Medulla oblongata (tissue), 1 donor: ENCODE results near the gene PNRC2.
"Not testable (repeated sequence)": the region's sequence is repeated elsewhere in the genome, so short reads cannot be mapped to it uniquely, and the experiment has no call there.

Source experiments
- DNase-seq: peaks from one replicate; pipeline ENCODE4 v3.0.0-alpha.2; 2015; ENCODE audit errors: extremely low spot score

PNRC2 gene

DNA sequence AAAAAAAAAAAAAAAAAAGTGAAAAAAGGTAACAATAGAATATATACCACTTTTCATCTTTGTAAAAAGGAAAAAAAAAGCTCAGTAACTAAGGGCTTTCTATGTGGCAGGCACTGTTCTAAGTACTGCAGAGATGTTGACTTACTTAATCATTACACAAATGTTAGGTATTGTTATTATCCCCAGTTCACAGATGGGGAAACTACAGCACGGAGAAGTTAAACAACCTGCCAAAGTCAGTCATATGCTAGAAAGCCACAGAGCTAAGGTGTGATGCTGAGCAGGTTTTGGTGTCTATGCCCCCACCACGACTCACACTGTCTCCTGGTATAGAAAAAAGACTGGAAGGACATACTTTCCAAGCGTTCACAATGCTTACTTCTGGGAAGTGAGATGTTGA is 6.6 kb upstream of the PNRC2 start:
- no peak for DNase-seq

DNA sequence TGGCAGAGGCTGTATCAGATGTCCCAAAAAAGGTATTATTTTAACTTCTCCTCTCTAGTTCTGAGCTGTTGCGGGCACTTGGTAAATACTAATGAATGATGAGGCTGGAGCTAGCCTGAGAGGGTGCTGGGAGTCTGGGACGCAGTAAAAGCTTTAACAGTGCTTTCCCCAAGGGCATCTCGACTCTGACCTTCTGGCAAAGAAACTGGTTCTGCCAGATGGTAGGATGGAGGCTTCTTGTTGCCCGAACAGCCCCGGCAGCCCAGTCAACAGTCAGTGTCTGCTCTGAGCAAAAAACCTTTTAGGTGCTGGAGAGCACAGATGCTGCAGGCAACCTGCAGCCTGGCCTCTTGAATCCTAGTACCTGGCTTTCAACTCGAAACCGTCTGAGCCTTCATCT is 2.5 kb upstream of the PNRC2 start:
- no peak for DNase-seq

DNA sequence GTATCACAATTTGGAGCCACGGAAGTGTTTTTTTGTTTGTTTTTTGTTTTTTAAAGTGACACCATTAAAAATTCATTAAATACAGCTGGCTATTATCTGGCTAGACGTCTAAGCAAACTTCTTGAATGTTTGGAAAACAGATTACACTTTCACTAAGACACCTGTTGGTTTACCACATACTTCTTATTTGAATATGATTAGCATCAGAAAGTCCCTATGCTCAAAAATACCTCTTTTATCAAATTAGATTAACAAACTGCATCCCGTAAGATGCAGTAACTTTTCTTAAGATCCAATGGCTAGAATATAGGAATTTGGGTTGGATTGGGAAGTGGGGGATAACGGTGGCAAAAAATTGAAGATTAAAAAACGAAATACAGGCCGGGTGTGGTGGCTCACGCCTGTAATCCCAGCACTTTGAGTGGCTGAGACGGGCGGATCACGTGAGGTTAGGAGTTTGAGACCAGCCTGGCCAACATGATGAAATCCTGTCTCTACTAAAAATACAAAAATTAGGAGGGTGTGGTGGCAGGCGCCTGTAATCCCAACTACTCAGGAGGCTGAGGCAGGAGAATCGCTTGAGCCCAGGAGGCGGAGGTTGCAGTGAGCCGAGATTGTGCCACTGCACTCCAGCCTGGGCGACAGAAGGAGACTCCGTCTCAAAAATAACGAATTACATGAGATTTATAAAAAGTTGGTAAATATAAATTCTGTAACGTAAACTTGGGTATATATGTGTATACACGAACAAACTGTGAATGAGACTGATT is 1.4 kb upstream of the PNRC2 start:
- DNase-seq, result not testable (repeated sequence)

DNA sequence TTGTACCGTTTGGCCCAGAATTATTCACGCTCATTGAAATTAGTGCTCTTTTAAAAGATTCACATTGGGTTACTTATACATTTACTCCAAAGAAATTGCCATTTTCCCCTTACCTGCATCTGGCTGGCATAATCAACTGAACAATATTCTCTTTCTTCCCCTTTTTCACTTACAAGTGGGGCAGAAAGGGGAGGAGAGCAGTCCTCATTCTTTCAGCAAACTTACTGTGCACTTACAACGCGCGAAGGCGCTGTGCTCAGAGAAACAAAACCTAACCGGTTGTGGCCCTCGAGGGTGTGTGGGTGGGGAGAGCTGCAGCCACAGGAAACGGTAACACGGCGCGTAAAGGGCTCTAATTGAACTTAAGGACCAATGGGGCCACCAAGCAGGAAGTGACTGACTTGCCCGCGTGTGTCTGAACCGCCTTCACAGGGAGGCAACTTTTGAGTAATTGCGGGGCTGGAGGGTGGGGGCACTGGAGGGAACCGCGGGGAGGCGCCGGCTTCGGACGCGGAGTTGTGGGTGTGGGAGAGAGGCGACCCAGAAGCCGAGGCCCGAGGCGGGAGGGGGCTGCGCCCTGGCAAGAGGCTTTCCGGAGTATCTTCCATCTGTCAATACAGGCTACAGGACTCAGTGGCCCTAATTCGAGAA is 693 bp upstream of the PNRC2 start:
- DNase-seq, result peak; percentile 85

DNA sequence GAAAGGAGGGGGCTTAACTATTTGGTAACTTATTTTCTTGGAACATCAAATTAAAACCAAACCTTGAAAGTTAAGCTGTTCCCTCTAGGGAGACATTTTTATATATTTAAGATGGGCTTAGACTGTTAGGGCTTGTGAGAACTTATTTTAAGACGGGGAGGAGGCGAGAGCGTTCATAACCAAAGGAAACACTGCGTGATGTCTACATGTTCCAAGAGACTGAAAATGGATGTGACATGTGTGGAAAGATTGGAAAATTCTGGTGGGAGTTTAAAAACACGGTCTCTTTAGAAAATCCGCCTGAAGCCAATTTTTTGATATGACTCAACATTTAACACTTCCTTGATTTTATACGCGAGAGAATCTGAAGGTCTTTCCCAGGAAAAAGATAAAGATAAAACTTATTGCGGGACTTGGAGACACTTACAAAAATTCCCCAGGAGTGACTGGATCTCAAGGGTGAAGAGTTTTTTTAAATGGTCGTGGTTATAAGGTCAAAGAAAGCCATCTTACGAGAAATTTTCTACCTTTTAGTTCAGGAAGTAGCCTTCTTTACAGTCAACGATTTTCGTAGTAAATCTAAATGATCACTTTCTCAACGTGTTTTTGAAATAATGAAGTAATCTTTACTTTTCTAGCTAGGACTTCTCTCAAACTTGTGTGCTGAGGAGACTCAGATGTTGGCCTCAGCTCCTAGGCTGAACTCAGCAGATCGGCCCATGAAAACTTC is 828 bp downstream of the PNRC2 start:
- peak; percentile 55 for DNase-seq

DNA sequence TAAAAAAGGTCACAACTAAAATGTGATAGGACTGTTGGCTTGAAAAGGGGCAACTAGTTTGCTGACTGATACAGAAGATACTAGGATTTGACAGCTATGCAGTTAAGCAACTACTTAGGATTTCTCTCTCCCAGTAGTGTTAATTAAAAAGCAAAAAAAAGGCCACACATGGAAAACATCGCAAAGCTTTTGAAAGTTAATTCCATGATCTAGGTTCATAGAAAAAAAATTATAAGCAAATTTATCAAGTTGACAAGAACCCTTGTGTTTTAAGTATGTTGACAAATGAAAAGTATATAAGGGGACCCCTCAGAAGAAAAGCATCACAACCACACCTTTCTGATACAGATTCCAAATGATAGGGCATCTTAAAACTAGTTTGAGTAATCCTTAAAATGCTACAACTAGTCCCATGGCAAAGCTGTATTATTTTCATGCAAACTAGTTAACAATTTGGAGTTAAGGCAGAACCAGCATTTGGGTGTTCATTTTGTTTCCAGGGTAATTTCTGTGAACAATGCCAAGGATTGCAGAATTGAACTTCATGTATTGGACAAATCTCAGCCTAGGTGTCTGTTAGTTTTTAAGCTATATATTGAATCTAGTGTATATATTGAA is 4.1 kb downstream of the PNRC2 start:
- no peak for DNase-seq

DNA sequence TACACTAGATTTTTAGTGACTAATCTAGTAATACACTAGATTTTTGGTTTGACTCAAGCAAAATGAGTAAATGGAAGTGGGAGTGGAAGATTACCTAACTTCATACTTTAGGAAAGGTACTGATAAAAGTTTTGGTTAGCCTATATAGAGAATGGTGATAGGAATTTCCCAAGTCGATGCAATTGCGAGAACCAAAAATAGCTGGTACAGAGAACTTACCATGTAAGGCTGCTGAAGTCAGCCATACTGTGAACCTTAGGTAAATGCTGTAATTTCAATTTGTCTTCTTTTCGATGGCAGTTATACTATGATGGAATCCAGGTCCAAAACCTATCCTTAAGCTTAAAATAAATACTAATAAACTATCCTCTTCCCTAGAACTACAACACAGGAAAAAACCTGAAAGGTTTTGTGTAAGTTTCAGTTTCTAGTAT is 4.6 kb downstream of the PNRC2 start:
- no peak for DNase-seq

DNA sequence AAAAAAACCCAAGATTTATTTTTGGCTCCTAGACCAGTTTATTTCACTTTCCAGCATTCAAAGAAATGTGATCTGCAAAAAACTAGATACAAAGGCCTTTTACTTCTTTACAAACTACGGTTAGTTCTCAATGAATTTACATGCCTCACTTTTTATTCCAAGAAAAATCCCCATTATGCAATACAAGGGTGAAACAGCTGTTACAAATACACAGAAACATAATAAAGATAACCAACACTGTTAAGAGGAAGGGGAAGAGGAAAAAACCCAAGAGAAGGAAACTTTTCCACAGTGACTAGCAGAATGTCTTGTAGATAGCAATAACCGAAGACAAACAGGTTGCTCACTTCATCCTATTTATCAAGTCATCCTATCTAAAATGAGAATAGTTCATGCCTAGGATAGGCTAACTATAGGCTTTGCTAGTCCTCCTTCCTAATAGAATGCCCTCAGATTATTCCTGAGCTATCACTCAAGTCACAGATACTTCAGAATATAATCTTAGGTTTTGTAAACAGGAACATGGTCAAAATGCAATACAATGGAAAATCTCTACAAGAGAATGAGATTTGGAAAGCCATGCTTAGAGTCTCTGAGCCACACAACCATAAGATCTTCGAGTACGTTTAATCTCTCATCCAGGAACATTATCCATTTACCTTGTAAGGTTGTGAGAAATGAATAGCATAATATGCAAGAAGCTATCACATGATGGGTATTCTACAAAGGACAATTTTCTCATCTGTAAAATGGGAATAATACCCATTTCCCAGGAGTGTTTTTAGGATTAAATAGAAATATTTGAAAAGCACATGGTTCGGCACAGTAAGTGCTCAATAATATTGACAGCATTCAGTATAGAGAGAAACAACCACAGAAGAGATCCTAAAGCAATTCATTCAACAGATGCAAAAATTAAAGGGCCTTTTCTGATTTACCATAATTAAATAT is 5.4 kb downstream of the PNRC2 start:
- DNase-seq, result no peak

DNA sequence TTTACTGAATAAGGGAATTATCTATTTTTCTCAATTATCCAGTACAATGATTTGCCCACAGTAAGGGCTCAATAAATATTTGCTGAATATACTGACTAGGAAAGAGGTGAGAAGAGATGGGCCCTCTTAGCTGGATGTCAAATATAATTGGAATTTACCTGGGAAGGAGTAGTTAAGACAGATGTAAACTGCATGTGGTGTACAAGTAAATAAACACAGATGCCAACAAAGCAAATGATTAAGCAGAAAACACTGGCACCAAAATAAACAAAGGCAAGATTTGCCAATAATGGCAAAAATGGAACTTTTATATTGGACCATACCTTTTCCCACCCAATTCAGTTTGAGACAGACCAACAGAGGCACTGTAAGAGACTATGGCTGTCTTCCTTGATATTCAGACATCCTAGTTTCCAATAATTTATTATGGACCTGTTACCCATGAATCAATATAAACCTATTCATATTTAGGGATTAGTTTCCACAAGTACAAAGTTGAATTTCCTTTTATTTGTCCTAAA is 7.4 kb downstream of the PNRC2 start:
- DNase-seq, result no peak

DNA sequence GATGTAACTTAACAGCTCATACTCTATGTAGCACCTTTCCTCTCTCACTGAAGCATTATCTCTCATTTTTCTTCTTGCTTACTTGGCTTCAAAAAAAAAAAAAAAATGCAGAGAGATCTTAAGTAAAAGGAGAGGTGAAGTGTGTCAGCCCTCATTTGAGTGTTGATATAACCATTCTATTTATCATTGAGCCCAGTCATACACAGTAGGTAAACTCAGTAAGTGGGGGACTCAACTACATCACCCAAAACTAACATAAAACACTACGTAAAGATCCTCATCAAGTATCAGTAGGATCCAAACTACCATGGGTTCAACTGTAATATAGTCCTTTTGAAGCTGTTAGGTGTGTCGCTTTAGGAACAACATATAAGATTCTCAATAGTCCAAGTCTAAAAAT is 8.2 kb downstream of the PNRC2 start:
- DNase-seq, result no peak

DNA sequence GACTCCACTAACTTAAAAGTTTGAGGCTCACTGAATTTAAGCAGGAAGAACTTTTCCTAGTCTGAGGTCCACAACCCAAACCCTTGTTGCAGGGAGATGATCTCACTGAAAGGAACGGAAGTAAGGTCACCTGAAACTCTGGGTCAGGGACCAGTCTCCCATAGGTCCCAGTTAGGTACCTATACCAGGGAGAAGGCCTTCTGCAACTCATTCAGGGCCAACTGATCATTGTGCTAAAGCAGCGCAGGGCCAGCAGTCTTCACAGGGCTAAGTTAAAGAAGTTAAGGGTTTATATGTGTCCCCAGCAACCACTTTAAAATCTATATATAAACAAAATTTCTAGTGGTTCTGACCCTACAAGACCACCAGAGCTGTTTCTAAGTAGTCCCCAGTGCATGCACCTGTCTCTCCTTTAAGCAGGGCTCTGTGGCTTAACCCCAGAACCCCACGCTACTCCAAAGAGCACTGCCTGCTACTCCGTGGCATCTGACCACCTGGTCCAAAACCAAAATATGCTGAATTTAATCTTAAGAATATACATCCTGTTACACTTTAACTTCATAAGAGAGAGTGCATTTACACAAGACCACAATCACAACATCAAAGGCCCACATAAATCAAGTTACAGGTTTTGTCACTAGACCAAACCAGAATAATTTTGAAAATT is 17.7 kb downstream of the PNRC2 start:
- DNase-seq, result no peak

DNA sequence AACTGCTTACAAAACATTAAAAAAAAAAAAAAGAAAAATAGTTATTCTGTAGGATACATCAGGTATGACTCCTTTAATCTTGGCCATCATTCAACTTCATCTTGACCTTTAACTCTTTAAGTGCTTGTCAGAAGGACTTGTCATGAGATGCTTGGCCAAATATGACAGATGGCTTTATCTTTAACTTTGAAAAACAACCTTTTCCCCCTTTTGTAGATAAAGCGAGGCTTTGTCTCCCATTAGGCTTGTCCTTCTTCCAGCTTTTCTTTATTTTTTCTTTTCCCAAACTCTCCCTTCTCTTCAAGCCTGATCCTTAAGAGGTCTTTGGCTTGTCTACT is 18.2 kb downstream of the PNRC2 start:
- DNase-seq, result no peak

DNA sequence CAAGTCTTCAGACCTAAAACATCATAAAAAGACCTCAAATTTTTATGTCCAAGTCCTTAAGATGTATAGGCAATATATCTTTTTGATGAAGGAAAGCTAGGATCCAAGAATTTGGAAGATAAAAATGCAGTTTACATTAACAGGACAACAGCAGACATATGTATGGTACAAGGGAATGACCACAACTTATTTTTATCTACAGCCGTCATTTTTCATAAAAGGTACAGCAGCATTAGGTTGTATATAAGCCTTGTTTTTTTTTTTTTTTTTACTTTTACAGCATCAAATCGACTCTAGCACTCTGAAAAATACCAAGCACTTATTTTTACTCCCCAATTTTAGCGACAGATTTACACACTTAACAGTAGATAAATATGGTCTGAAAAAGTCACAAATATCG is 19.2 kb downstream of the PNRC2 start:
- no peak for DNase-seq

DNA sequence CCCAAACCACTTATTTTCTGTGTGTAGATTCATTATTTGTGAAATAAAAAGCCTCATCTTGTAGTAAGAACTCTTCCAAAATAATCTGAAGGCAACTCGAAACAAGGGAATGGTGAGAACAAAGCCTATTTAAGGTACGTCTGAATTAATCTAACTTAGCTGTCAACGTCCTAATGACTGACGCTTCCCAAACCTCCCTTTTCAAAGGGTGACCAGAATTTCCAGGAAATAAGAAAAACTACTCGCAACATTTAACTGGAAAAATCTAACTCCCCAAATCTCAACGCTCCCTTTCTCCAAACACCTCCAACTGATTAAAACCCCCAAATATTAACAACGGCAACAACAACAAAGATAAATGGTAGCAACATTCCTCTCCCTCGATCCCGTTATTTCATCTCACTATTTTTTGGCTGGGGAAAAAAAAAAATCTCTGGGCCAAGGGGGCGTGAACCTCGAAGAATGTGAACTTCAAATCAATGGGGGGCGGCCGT is 19.8 kb downstream of the PNRC2 start:
- DNase-seq, result peak; percentile 18

DNA sequence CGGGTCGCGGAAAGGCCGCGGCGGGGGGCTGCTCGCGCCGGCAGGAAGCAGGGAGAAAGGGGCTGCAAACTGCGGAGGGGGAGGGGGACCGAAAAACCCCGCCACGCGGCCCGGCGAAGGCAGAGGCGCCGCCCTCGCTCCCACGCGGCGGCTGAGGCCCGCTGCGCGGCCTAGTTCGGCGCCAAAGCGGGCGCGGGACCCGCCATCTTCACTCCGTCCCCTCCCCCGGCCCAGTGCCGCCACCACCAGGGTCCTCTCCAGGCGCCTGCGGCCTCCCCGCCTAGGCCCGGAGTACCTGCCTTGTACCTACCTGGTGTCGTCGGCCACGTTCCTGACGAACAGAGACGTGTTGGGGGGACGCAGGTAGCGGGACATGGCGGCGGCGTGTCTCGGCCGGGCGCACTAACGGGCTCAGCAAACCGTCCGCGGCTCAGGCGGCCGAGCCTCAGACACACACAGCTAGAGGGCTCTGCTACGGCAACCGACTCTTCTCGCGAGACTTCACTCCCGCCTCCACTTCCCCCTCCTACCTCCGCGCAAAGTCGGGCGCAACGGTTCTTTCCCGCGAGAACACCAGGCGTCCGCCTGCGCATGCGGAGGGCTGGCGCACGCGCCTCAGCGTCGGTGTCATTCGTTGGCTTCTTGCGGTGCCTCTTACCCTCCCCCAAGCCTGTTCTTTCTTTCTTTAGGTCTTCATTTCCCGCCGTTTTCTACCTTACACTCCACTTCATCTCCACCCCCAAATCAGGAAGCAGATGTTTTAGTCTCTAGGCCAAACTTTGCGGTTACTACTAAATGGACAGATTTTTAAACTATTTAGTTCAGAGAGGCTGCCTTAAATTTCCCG is 20.5 kb downstream of the PNRC2 start, which contains the start of gene SRSF10:
SRSF10 (minus strand) TSS at position 447 of the 847 bp plus-strand sequence; CDS start at position 375, 72 bp downstream.
- peak; percentile 99 for DNase-seq

DNA sequence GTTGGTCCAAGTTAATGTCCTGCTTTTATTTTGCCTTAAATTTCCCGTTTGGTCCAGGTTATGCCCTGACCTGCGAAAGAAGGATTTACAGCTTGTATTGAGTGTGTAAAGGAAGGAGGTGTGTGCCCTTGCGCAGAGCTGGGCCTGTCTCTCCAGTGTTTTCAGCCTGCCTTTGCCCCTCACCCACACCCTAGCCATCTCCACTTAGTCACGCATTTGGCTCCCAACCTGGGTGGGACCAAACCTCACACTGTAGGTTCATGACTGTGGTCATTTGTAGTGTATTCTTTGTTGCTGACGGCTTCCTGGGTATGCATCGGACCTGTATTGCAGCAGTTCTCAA is 21.1 kb downstream of the PNRC2 start:
- DNase-seq, result no peak

DNA sequence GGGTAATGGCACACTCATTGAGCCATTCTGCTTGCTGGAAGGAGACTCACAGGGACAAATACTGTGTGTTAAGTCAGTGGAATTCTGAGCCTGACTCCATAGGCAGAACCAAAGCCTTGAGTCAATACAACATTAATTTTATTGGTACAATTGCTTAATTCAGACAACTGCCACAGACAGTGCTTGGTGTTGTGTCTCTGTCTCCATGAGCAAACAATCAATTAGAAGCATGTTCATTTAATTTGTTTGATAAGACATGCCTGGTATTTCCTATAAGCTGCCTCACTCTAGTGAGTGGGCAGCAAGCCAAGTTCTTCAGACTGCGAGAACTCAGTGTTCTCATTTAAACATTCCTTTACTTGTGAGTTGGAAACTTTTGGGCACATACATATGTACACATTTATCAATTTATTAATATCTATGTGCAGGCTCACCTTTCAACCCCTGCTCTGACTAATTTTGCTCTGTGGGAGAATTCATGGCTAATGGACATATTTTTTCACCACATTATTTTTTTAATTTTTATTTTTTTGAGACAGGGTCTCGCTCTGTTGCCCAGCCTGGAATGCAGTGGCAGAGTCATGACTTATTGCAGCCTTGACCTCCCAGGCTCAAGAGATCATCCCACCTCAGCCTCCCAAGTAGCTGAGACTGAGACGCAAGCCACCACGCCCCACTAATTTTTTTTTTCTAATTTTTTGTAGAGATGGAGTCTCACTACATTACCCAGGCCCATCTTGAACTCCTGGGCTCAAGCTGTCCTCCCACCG is 25.0 kb downstream of the PNRC2 start:
- DNase-seq, result no peak

DNA sequence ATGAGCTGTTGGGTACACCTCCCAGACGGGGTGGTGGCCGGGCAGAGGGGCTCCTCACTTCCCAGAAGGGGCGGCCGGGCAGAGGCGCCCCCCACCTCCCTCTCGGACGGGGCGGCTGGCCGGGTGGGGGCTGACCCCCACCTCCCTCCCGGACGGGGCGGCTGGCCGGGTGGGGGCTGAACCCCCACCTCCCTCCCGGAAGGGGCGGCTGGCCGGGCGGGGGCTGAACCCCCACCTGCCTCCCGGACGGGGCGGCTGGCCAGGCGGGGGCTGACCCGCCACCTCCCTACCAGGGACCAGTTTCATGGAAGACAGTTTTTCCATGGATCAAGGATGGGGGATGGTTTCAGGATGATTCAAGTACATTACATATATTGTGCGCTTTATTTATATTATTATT is 27.4 kb downstream of the PNRC2 start:
- not testable (repeated sequence) for DNase-seq

DNA sequence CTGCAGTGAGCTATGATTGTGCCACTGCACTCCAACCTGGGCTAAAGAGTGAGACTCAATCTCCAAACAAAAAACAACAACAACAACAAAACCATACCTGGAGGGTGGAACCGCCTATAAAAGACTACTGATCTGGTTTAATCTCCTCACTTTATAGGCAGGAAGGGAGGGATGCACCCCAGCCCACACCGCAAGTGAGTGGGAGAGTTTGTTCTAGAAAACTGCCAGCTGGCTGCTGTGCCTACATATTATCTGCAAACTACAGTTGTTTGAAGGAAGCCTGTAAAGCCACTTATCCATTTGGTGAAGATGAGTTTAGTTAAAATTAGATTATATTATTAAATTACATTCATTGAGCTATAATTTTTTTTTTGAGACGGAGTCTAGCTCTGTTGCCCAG is 29.6 kb downstream of the PNRC2 start:
- no peak for DNase-seq
